TTC549 (cell line): Measurements from ENCODE around the gene TBL2.
"Not testable (repeated sequence)": the region's sequence is repeated elsewhere in the genome, so short reads cannot be mapped to it uniquely, and the experiment has no call there.

Experiments used
- FAIRE-seq: peaks from 2 replicates; lab custom pipeline; 2012; peaks lifted over from hg19 to GRCh38; lab: Jason Lieb, UNC

The TBL2 gene

GRCh38 chr7:73578342-73579128, at the start of gene TBL2:
TSS of gene TBL2 (minus strand) at chr7:73578579. CDS start at chr7:73578549, 30 bp downstream.
- FAIRE-seq = peak; percentile 83

GRCh38 chr7:73626814-73627213, 48.4 kb upstream of the TBL2 start:
- no peak for FAIRE-seq

GRCh38 chr7:73625276-73625675, 46.9 kb upstream of the TBL2 start:
- FAIRE-seq = no peak

- no peak for FAIRE-seq
Measured at GRCh38 chr7:73624669-73625001, 46.3 kb upstream of the TBL2 start.

GRCh38 chr7:73623798-73624668, 45.7 kb upstream of the TBL2 start, which contains the start of gene MLXIPL:
TSS of gene MLXIPL (minus strand) at chr7:73624522. CDS start at chr7:73624492, 30 bp downstream.
- FAIRE-seq = no peak

GRCh38 chr7:73622909-73623797, 44.8 kb upstream of the TBL2 start:
- no peak for FAIRE-seq

GRCh38 chr7:73622527-73622908, 44.1 kb upstream of the TBL2 start:
- FAIRE-seq = no peak

- FAIRE-seq = no peak
Measured at GRCh38 chr7:73621168-73622063, 43.0 kb upstream of the TBL2 start.

- FAIRE-seq = not testable (repeated sequence)
Measured at GRCh38 chr7:73619394-73619793, 41.0 kb upstream of the TBL2 start.

- no peak for FAIRE-seq
Measured at GRCh38 chr7:73618538-73618937, 40.2 kb upstream of the TBL2 start.

GRCh38 chr7:73617520-73617919, 39.1 kb upstream of the TBL2 start:
- not testable (repeated sequence) for FAIRE-seq

GRCh38 chr7:73615886-73616285, 37.5 kb upstream of the TBL2 start:
- no peak for FAIRE-seq

- FAIRE-seq = not testable (repeated sequence)
Measured at GRCh38 chr7:73614937-73615336, 36.6 kb upstream of the TBL2 start.

GRCh38 chr7:73613954-73614735, 35.8 kb upstream of the TBL2 start:
- no peak for FAIRE-seq

GRCh38 chr7:73612598-73613269, 34.4 kb upstream of the TBL2 start:
- FAIRE-seq = no peak

GRCh38 chr7:73611017-73611555, 32.7 kb upstream of the TBL2 start:
- no peak for FAIRE-seq

- no peak for FAIRE-seq
Measured at GRCh38 chr7:73610105-73610504, 31.7 kb upstream of the TBL2 start.

GRCh38 chr7:73607692-73607983, 29.3 kb upstream of the TBL2 start:
- not testable (repeated sequence) for FAIRE-seq

- FAIRE-seq = no peak
Measured at GRCh38 chr7:73606801-73607691, 28.7 kb upstream of the TBL2 start.
